Measurements from ENCODE around the gene AFAP1. TPM values are rescaled to one million over a fixed set of nuclear protein-coding genes. Genes with fewer than 3 reads are reported as not detected.

Gene AFAP1
- total RNA-seq, 1 experiment from 2014 or later, result 42.1 TPM

DNA sequence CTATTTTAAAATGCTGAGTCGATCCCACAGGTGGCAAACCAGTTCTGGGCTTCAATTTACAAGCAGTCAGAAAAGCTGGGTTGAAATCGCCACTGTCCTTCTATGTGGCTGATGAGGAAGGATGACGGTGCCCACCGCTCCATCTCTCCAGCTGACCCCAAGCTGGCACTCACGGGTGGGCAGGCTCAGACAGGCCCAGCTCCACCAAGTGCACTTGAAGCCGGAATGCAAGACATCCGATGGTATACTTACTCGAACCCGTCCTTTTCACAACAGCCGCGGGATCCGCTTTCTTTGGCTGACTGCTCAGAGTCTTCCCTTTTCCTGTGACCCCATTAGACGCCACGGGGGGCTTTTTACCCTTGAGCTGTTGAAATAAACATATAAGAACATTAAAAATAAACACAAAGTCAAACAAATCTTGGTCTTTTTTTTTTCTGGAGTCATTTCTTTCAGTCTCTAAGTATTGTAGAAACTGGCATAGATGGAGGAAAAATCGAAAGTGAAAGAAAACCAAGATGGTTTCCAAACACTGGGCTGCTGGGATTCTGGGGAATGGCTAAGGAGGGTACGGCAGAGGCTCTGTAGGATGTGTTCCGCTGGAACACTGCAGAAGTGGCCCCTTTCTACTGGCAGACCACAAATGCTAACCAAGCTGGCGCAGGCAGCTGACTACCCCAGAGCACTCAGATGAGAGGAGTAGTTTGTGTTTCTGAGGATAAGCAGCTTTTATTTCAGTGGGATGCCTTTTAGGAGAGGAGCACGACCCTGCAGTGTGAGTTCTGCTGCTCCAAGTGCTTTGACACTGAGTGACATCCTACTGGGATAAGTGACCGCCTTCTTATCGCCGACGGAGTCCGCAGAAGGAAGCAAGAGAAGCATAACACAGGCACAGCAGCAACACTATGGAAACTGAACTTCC, 160.9 kb downstream of the AFAP1 start:
- no peak for DNase-seq
- no TSS peak for BruUV-seq (replicated peaks)
- TF ChIP-seq, protein P1, sequence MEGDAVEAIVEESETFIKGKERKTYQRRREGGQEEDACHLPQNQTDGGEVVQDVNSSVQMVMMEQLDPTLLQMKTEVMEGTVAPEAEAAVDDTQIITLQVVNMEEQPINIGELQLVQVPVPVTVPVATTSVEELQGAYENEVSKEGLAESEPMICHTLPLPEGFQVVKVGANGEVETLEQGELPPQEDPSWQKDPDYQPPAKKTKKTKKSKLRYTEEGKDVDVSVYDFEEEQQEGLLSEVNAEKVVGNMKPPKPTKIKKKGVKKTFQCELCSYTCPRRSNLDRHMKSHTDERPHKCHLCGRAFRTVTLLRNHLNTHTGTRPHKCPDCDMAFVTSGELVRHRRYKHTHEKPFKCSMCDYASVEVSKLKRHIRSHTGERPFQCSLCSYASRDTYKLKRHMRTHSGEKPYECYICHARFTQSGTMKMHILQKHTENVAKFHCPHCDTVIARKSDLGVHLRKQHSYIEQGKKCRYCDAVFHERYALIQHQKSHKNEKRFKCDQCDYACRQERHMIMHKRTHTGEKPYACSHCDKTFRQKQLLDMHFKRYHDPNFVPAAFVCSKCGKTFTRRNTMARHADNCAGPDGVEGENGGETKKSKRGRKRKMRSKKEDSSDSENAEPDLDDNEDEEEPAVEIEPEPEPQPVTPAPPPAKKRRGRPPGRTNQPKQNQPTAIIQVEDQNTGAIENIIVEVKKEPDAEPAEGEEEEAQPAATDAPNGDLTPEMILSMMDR (conservative IDR thresholded peaks at IDR 0.05; ENCODE audit: low read depth, low read length), result no peak
- TF ChIP-seq EZH2phosphoT487 (IDR thresholded peaks at IDR 0.05; ENCODE audit: borderline replicate concordance, low read length), result no peak
- no peak for TF ChIP-seq EZH2 (IDR thresholded peaks at IDR 0.05; ENCODE audit: low read length, unreplicated experiment)
- Histone ChIP-seq H3K9ac (ENCODE audit: low read length) (no peak overlapping the region), H2AFZ (ENCODE audit: low read length) (no peak overlapping the region), H3F3A (ENCODE audit: low read length, unreplicated experiment) (no peaks in the 10 kb centered on the region), H3K4me3 (ENCODE audit: low read length) (no peak overlapping the region), H3K9me3 (ENCODE audit: low read length) (no peaks in the 10 kb centered on the region), H3K4me1 (ENCODE audit: insufficient read depth, low read length) (no peaks in the 10 kb centered on the region), H4K20me1 (ENCODE audit: low read length) (no peaks in the 10 kb centered on the region), H3K27ac (ENCODE audit: low read length) (no peak overlapping the region), H3K27me3 (ENCODE audit: low read length) (no peaks in the 10 kb centered on the region), H3K4me2 (ENCODE audit: low read length) (no peak overlapping the region), H3K9me2 (replicated peaks; ENCODE audit: low read length) (no peaks in the 10 kb centered on the region), H3K36me3 (ENCODE audit: low read depth, low read length) (peaks cover 44% of the 10 kb centered on the region), H3K79me2 (ENCODE audit: low read length) (no peaks in the 10 kb centered on the region)
- ChIA-PET CTCF (no interaction called here), POLR2A (ENCODE audit: unreplicated experiment) (no interaction called here)
- ATAC-seq, result no peak
- intact Hi-C loops (cut with micrococcal nuclease), result no loop called here

DNA sequence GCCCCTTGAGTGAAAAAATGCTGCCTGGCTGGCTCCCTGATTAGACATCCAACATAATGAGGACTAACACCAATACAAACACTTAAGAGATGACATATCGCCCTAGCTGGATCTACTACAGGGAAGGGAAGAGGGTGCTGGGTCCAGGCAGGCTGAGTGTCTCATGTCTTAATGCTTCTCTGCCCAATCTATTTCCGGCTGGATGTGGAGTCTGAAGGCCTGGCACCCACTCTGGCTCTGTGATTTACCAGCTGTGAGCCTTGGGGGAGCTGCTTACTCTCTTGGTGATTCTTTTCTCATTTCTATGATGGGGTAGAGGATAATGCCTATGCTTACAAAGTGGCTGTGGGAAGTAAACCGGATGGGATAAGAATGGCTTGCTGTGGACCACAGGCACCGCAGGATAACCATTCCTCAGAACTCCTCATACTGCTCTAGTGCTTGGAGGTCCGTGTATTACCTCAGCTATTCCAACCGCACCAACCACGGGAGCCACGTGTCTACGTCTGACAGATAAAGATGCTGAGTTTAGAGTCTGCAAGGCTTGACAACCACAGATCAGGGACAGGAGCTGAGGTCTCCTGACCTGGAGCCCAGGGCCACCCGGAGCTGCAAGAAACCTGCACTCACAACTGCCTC, 161.7 kb downstream of the AFAP1 start:
- no TSS peak for BruUV-seq (replicated peaks)
- no peak overlapping the region for H2AFZ ChIP-seq (ENCODE audit: low read length)
- H3K27me3 ChIP-seq (ENCODE audit: low read length), result no peaks in the 10 kb centered on the region
- no peak overlapping the region for H3K4me2 ChIP-seq (ENCODE audit: low read length)
- no peaks in the 10 kb centered on the region for H3K9me2 ChIP-seq (replicated peaks; ENCODE audit: low read length)
- H3K36me3 ChIP-seq (ENCODE audit: low read depth, low read length), result peaks cover 39% of the 10 kb centered on the region
- H3K9ac ChIP-seq (ENCODE audit: low read length), result no peak overlapping the region
- ChIA-PET POLR2A (ENCODE audit: unreplicated experiment) (no interaction called here), CTCF (no interaction called here)
- no peaks in the 10 kb centered on the region for H4K20me1 ChIP-seq (ENCODE audit: low read length)
- H3K9me3 ChIP-seq (ENCODE audit: low read length), result no peaks in the 10 kb centered on the region
- TF ChIP-seq EZH2phosphoT487 (IDR thresholded peaks at IDR 0.05; ENCODE audit: borderline replicate concordance, low read length), result no peak
- no peak for TF ChIP-seq EZH2 (IDR thresholded peaks at IDR 0.05; ENCODE audit: low read length, unreplicated experiment)
- TF ChIP-seq, protein P1 (conservative IDR thresholded peaks at IDR 0.05; ENCODE audit: low read depth, low read length), result no peak
- no peak for ATAC-seq
- intact Hi-C loops (cut with micrococcal nuclease), result no loop called here
- H3K79me2 ChIP-seq (ENCODE audit: low read length), result no peaks in the 10 kb centered on the region
- no peaks in the 10 kb centered on the region for H3K4me1 ChIP-seq (ENCODE audit: insufficient read depth, low read length)
- DNase-seq, result no peak
- H3K4me3 ChIP-seq (ENCODE audit: low read length), result no peak overlapping the region
- no peaks in the 10 kb centered on the region for H3F3A ChIP-seq (ENCODE audit: low read length, unreplicated experiment)
- H3K27ac ChIP-seq (ENCODE audit: low read length), result no peak overlapping the region
